ENCODE measurements around the gene KRTAP1-4. TPM values are rescaled to one million over a fixed set of nuclear protein-coding genes. Genes with fewer than 3 reads are reported as not detected.

The KRTAP1-4 gene
- total RNA-seq, 2 donors from 2014 or later, result not detected

DNA sequence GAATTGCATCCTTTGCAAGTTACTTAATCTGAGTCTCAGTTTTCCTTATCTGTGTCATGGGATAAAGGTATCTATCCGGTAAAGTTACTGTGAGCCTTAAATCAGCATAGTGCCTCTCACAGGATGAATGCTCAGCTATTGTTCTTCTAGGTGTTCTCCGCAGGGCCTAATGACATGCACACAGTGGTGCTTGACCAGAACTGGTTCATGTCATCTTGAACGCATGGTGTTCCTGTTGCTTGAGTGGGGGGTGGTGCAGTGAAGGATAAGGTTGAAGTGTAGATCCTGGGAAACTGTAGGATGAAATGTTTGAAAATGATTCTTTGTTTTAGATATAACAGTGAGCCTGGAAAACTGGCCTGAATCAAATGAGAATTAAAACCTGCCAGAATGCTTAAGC, 49.9 kb downstream of the KRTAP1-4 start:
- intact Hi-C loops (cut with DNase I), result loop anchor here in 1 of 2 donors (5.0 to 10.0 kb wide), 2 partner anchors 345 to 578 kb away; no protein-coding TSS in a partner anchor
- DNase-seq (ENCODE audit: low spot score), result no peak

Other genes starting within 250 kb of the KRTAP1-4 start
- gene KRT27, start 247.6 kb downstream of the KRTAP1-4 start, total RNA-seq, result under 1 TPM in 1 of 2 donors, not detected in 1; 0.42 TPM
- gene KRT28, start 230.2 kb downstream of the KRTAP1-4 start, total RNA-seq, result not detected
- 10 to 100 TPM; 36.9 to 44.9 TPM for gene KRT10, start 207.6 kb downstream of the KRTAP1-4 start, total RNA-seq
- gene KRT12, start 163.0 kb downstream of the KRTAP1-4 start, total RNA-seq, result not detected
- gene KRT20, start 145.0 kb downstream of the KRTAP1-4 start, total RNA-seq, result not detected
- gene KRT23, start 92.5 kb downstream of the KRTAP1-4 start, total RNA-seq, result under 1 TPM; 0.24 to 0.37 TPM
- gene KRT39, start 63.2 kb downstream of the KRTAP1-4 start, total RNA-seq, result not detected
- not detected for gene KRT40, start 45.9 kb downstream of the KRTAP1-4 start, total RNA-seq
- not detected for gene KRTAP3-3, start 36.0 kb downstream of the KRTAP1-4 start, total RNA-seq
- not detected for gene KRTAP3-2, start 30.3 kb downstream of the KRTAP1-4 start, total RNA-seq
- not detected for gene KRTAP3-1, start 21.1 kb downstream of the KRTAP1-4 start, total RNA-seq
- not detected for gene KRTAP1-5, start 3.0 kb downstream of the KRTAP1-4 start, total RNA-seq
- gene KRTAP1-3, start 4.7 kb upstream of the KRTAP1-4 start, total RNA-seq, result not detected
- gene KRTAP1-1, start 11.3 kb upstream of the KRTAP1-4 start, total RNA-seq, result not detected
- gene KRTAP2-1, start 17.1 kb upstream of the KRTAP1-4 start, total RNA-seq, result not detected
- gene KRTAP2-2, start 25.0 kb upstream of the KRTAP1-4 start, total RNA-seq, result not detected
- not detected for gene KRTAP2-3, start 29.9 kb upstream of the KRTAP1-4 start, total RNA-seq
- gene KRTAP2-4, start 35.7 kb upstream of the KRTAP1-4 start, total RNA-seq, result not detected
- gene KRTAP4-7, start 54.0 kb upstream of the KRTAP1-4 start, total RNA-seq, result not detected
- not detected for gene KRTAP4-8, start 67.9 kb upstream of the KRTAP1-4 start, total RNA-seq
- gene KRTAP4-16, start 72.0 kb upstream of the KRTAP1-4 start, total RNA-seq, result not detected
- gene KRTAP4-9, start 75.2 kb upstream of the KRTAP1-4 start, total RNA-seq, result not detected
- not detected for gene KRTAP4-11, start 88.2 kb upstream of the KRTAP1-4 start, total RNA-seq
- gene KRTAP4-12, start 94.0 kb upstream of the KRTAP1-4 start, total RNA-seq, result not detected
- gene KRTAP4-6, start 110.3 kb upstream of the KRTAP1-4 start, total RNA-seq, result not detected
- gene KRTAP4-5, start 119.6 kb upstream of the KRTAP1-4 start, total RNA-seq, result not detected
- not detected for gene KRTAP4-4, start 130.6 kb upstream of the KRTAP1-4 start, total RNA-seq
- not detected for gene KRTAP4-3, start 138.0 kb upstream of the KRTAP1-4 start, total RNA-seq
- not detected for gene KRTAP4-2, start 148.0 kb upstream of the KRTAP1-4 start, total RNA-seq
- not detected for gene KRTAP4-1, start 154.7 kb upstream of the KRTAP1-4 start, total RNA-seq
- gene KRTAP9-1, start 159.7 kb upstream of the KRTAP1-4 start, total RNA-seq, result not detected
- gene KRTAP9-2, start 196.5 kb upstream of the KRTAP1-4 start, total RNA-seq, result not detected
- not detected for gene KRTAP9-3, start 202.3 kb upstream of the KRTAP1-4 start, total RNA-seq
- gene KRTAP9-8, start 207.8 kb upstream of the KRTAP1-4 start, total RNA-seq, result not detected
- not detected for gene KRTAP9-4, start 219.5 kb upstream of the KRTAP1-4 start, total RNA-seq
- gene KRTAP9-9, start 225.2 kb upstream of the KRTAP1-4 start, total RNA-seq, result not detected
- not detected for gene KRTAP9-6, start 235.2 kb upstream of the KRTAP1-4 start, total RNA-seq
- not detected for gene KRTAP9-7, start 245.5 kb upstream of the KRTAP1-4 start, total RNA-seq

All from posterior vena cava (tissue), 2 donors.